Right ventricle myocardium inferior (tissue), 1 donor: Measurements from ENCODE around the gene CRK. TPM values are rescaled to one million over a fixed set of nuclear protein-coding genes. Genes with fewer than 3 reads are reported as not detected.
"Not testable (repeated sequence)": the region's sequence is repeated elsewhere in the genome, so short reads cannot be mapped to it uniquely, and the experiment has no call there.

Experiments
- ATAC-seq: fragments of 200-7000 bp; cut with Tn5 transposase; one replicate; pipeline ENCODE4 v1.9.1; 2020; ENCODE audit warnings: mild to moderate bottlenecking, moderate library complexity
- DNase-seq: peaks from one replicate; pipeline ENCODE4 v3.0.0; 2021; ENCODE audit errors: missing footprints
- intact Hi-C: fragments of 100-400 bp; cut with DNase I; formaldehyde crosslinking; loops from one replicate; pipeline ENCODE4 v1.11.0; 2022
- total RNA-seq: library from RNA; stranded (reverse); fragmentation: NEBNext Ultra II Directional; extraction: Animal tissue kit (Norgen Biotek cat#: 25700); gene quantifications from one replicate; pipeline ENCODE4 v1.2.1, GENCODE V29; 2021
- donor health status: DM: no; HTN: yes; CAD: no; lungs with severe emphysema.

The CRK gene
- total RNA-seq, 1 donor from 2014 or later = 43.9 TPM

GRCh38 chr17:1470755-1471462 lies 14.9 kb upstream of the CRK start:
- ATAC-seq = no peak
- intact Hi-C loops = no loop called here
- DNase-seq = no peak

- DNase-seq (no peak), ATAC-seq (no peak)
- intact Hi-C loops = no loop called here
These were observed 14.2 kb upstream of the CRK start for GRCh38 chr17:1470071-1470754.

GRCh38 chr17:1469231-1469852 lies 13.3 kb upstream of the CRK start:
- ATAC-seq = no peak
- intact Hi-C loops = no loop called here
- DNase-seq = peak; percentile 16

- no peak for ATAC-seq
- intact Hi-C loops = no loop called here
These were observed 12.0 kb upstream of the CRK start for GRCh38 chr17:1467898-1468492.

GRCh38 chr17:1467258-1467657 lies 11.2 kb upstream of the CRK start:
- no peak for DNase-seq
- no peak for ATAC-seq
- intact Hi-C loops = no loop called here

More at GRCh38 chr17:1467898-1468492, 12.0 kb upstream of the CRK start:
- no peak for DNase-seq

- intact Hi-C loops = no loop called here
- no peak for ATAC-seq
- no peak for DNase-seq
These were observed 8.2 kb upstream of the CRK start for GRCh38 chr17:1464186-1464585.

- DNase-seq = no peak
- peak; percentile 9 for ATAC-seq
- intact Hi-C loops = no loop called here
These were observed 6.4 kb upstream of the CRK start for GRCh38 chr17:1462164-1463112.

GRCh38 chr17:1461198-1461944 lies 5.3 kb upstream of the CRK start:
- ATAC-seq = no peak
- DNase-seq = no peak
- intact Hi-C loops = no loop called here

- ATAC-seq (peak; percentile 40), DNase-seq (no peak)
- intact Hi-C loops = no loop called here
These were observed 4.2 kb upstream of the CRK start for GRCh38 chr17:1460233-1460632.

GRCh38 chr17:1455291-1455796 lies 688 bp downstream of the CRK start:
- DNase-seq (peak; percentile 83), ATAC-seq (peak; percentile 40)
- intact Hi-C loops = loop anchor here (2.0 to 5.0 kb wide), 2 partner anchors 59 to 192 kb away; partner anchors contain the start of genes RILP and SCARF1

GRCh38 chr17:1454541-1454940 lies 1.5 kb downstream of the CRK start:
- no peak for DNase-seq
- no peak for ATAC-seq
- intact Hi-C loops = loop anchor here (2.0 to 5.0 kb wide), 2 partner anchors 42 to 60 kb away; no protein-coding TSS in a partner anchor

- DNase-seq, ATAC-seq: not testable (repeated sequence)
- intact Hi-C loops = loop anchor here (2.0 to 5.0 kb wide), 3 partner anchors 41 to 91 kb away; no protein-coding TSS in a partner anchor
These were observed 2.3 kb downstream of the CRK start for GRCh38 chr17:1453694-1454093.

GRCh38 chr17:1452836-1453235 lies 3.2 kb downstream of the CRK start:
- intact Hi-C loops = loop anchor here (2.0 to 5.0 kb wide), 2 partner anchors 41 to 90 kb away; no protein-coding TSS in a partner anchor
- no peak for DNase-seq
- no peak for ATAC-seq

GRCh38 chr17:1450261-1450660 lies 5.8 kb downstream of the CRK start:
- not testable (repeated sequence) for ATAC-seq, DNase-seq
- intact Hi-C loops = loop anchor here (5.0 kb wide), 1 partner anchor 38 kb away; no protein-coding TSS in a partner anchor

- DNase-seq = no peak
- intact Hi-C loops = no loop called here
- no peak for ATAC-seq
These were observed 6.5 kb downstream of the CRK start for GRCh38 chr17:1449412-1449967.

GRCh38 chr17:1447052-1447451 lies 9.0 kb downstream of the CRK start:
- ATAC-seq (no peak), DNase-seq (no peak)
- intact Hi-C loops = no loop called here

GRCh38 chr17:1446201-1446600 lies 9.8 kb downstream of the CRK start:
- ATAC-seq = no peak
- DNase-seq = no peak
- intact Hi-C loops = no loop called here
